Retina (tissue), 1 donor: ENCODE data around the gene FCHSD2.

Experiments used
- DNase-seq: peaks from one replicate; pipeline ENCODE4 v3.0.0-alpha.2; 2016

FCHSD2 gene

DNA sequence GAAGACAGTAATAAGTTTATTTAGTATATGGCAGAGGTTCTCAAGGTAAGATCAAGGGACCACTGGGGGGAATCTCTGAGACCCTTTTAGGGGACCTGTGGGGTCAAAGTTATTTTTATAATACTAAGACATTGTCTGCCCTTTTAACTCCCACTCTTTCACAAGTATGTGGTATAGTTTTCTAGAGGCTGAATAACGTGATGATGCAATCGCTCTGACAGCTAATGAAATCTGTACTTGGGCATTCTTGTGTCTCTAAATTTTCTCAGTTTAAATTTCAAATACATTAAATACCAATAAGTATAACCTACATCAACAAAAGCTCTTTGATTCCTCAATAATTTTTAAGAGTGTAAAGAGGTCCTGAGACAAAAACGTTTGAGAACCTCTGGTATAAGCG, 180.0 kb downstream of the FCHSD2 start:
- DNase-seq: no peak

DNA sequence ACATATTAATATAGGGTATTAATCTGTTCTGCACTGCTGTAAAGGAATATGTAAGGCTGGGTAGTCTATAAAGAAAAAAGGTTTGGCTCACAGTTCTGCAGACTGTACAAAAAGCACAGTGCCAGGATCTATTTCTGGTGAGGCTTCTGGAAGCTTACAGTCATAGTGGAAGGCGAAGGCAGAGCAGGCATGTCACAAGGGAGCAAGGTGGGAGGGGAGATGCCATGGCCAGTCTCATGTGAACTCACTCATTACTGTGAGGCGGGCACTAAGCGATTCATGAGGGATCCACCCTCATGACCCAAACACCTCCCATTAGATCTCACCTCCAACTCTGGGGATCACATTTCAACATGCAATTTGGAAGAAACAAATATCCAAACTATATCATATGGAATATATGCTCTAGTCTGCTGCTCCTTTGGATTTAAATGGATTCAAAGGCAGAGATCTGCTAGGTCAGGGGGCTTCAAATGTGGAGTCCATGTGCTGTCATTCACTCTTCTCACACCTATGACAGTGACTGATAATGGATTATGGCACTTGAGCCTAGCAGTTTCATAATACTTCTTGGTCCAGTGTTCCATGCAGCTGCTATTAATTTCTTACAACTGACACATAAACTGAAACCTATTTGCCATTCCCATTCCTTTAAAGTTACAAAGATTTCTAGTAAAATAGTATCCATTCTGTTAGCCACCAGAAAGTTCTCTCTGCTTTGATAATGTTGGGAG, 182.0 kb downstream of the FCHSD2 start:
- no peak for DNase-seq

GRCh38 chr11:72958791-72959190, 183.3 kb downstream of the FCHSD2 start:
- DNase-seq: no peak

DNA sequence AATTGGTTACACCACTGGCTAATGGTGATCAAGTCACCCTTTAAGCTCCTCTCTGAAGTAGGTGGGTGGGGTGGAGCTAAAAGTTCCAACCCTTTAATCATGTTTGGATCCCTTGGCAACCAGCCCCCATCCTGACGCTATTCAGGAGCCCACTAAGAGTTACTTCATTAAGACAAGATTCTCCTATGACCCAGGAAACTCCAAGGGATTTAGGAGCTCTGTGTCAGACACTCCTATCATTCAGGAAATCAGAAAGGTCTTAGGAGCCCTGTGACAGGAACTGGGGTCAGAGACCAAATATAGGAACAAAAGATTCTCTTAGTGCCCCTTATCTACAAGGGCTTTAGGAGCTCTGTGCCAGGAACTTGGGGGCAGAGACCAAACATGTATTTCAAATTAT, 186.7 kb downstream of the FCHSD2 start:
- DNase-seq: no peak

GRCh38 chr11:72954860-72955259, 187.3 kb downstream of the FCHSD2 start:
- DNase-seq: no peak

- no peak for DNase-seq
Observed at GRCh38 chr11:72953637-72954036, 188.5 kb downstream of the FCHSD2 start.

GRCh38 chr11:72951888-72952287, 190.2 kb downstream of the FCHSD2 start:
- no peak for DNase-seq

DNA sequence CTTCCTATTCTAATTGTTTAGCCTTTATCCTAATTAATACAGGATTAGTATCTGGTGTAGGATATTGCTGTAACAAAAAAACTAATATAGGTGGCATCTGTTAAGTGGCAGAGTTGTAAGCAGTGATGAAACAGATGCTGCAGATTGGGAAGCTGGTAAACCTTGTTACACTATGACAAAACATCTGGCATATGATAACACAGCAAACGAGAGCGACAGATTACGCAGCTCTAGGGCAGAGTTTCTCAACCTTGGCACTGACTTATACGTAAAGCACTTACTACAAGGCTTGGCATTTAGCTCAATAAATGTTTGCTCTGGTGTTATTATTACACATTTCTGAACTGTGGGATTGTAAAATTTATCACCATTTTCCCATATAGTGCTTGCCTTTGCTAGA, 190.9 kb downstream of the FCHSD2 start:
- DNase-seq: no peak

GRCh38 chr11:72950685-72951084, 191.4 kb downstream of the FCHSD2 start:
- DNase-seq: no peak

GRCh38 chr11:72947229-72947628, 194.9 kb downstream of the FCHSD2 start:
- DNase-seq: no peak

GRCh38 chr11:72943664-72944063, 198.5 kb downstream of the FCHSD2 start:
- DNase-seq: no peak

DNA sequence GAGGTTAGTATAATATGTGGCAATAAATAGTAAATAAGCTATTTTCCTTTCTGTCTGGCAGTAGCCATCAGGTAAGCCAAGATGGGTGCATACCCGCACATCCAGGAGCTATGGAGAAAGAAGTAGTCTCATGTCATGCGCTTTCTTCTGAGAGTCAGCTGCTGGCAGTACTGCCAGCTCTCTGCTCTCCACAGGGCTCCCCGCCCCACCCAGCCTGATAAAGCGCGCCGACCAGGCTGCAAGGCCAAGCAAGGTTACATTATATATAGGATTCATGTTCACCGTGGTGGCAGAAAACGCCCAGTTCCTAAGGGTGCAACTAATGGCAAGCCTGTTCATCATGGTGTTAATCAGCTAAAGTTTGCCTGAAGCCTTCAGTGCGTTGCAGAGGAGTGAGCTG, 201.7 kb downstream of the FCHSD2 start:
- DNase-seq: no peak

DNA sequence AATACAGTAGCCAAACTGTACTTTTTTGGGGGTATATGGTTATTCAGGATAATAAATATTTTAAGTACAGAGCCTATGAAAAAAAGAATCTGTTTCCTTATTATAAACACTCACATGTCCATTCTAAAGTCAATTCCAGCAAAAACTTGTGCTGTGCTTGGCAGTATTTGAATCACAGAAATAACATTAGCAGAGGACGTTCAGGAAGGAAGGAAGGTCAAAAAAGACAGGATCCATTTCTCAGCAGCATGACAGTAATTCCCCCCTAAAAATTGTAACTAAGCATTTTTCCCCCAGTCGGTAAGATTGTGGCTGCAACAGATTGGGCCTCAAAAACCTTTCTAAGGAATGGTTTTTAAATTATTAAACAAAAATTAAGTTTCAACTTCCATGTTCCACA, 203.1 kb downstream of the FCHSD2 start:
- DNase-seq: no peak

DNA sequence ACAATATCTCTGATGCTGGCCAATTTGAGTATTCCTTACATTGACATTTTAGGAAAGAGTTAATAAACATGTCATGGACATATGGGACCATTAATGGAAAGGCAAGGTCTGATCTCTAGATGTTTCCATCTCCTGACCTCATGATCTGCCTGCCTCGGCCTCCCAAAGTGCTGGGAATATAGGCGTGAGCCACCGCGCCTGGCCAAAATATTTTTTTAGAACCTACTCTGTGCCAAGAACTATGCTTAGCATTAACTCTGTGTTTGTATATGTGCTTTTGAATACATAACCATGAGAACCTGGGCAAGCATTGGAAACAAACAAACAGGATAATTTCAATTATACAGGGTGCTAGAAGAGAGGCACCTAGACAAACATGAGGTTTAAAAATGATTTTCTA, 204.7 kb downstream of the FCHSD2 start:
- no peak for DNase-seq

DNA sequence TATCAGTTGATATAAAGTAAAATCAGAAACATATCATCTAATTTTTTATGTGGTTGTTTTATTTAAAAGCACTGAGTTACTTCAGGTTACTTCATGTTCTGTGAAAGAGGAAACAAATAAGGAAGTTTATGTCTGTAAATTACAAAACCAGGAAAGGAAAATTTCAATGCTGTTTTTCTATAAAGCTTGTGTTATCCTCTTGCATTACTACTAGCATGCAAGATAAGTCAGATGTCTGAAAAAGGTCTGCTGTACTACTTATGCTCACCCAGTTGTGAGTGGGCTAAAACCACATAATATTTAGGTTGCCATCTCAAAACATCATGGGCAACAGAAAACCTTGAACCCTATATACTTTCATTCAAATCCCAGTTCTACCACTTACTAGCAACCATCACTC, 206.4 kb downstream of the FCHSD2 start:
- no peak for DNase-seq

GRCh38 chr11:72932132-72932570, 210.0 kb downstream of the FCHSD2 start:
- no peak for DNase-seq

- peak; percentile 36 for DNase-seq
Observed at GRCh38 chr11:72930008-72930407, 212.1 kb downstream of the FCHSD2 start.

DNA sequence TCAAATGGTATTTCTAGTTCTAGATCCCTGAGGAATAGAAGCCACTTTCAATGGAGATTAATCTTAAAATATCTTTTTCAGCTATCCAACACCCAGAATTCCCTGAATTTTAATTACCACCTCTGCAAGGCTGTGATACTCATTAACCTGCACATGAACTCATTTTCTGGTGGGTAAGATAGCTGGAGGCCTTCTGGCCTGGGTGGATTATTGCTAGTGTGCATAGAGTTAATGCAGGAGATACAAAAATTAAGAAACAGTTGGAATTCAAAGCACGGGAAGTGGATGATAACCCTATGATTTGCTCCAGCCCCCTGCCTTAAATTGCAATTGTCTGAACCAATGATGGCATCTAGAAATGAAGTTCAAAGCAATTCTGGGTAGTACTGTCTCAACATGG, 212.9 kb downstream of the FCHSD2 start:
- DNase-seq: peak; percentile 8

DNA sequence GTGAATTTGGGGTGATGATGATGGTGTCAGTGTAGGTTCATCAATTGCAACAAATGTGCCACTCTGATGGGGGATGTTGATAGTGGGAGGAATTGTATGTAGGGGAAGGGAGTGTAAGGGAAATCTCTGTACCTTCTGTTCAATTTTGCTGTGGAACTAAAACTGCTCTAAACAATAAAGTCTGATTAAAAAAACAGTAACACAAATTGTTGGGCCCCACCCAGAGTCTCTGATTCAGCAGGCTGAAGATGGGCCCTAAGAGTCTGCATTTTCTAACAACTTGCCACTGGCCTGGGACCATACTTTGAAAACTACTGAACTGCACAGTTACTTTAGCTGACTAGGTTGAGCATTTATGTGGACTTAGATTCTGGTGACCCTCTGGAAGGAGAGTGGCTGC, 214.7 kb downstream of the FCHSD2 start:
- no peak for DNase-seq

- no peak for DNase-seq
Observed at GRCh38 chr11:72926076-72926475, 216.0 kb downstream of the FCHSD2 start.

GRCh38 chr11:72925656-72926055, 216.5 kb downstream of the FCHSD2 start:
- DNase-seq: no peak

DNA sequence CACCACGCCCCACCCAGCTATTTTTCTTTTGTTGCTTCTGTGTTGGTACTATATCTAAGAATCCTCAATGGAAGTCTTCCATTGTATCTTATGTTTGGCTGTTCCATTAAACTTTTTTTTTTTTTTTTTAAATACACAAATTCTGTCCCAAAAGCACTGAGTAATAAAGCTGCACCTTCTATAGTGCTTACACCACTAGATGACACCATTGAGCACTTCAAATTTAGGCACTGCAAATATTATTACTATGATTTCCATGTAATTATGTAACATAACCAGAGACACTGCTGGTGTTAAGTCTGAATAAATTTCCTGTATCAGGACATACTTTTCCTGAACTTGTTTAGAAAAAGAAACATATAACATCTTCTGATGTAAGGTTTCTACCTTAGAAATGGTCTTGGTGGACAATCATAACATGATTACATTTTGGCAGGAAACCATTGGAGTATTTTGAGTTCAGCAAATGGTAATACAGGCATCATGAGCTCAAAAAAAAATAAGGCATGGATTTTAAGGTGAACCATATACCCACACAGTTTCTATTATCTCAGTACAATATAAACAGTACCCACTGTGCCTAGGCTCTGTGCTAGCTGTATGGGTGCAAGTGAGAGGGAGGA, 217.4 kb downstream of the FCHSD2 start:
- no peak for DNase-seq

GRCh38 chr11:72921028-72921716, 220.9 kb downstream of the FCHSD2 start:
- no peak for DNase-seq

DNA sequence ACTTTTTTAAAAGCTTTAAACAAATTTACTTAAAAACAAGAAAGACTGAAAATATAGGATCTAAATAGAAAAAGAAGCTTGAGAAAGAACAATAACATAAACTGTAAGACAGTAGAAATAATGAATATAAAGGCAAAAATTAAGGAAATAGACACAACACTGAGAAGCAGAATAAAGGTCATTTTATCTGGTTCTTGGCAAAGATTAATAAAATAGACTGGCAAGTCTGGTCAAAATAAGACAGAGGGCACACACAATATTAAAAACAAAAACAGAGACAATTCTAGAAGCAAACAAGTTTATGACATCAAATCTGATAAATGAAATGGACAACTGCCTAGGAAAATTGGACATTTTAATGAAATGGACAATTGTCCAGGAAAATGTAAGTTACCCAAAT, 222.1 kb downstream of the FCHSD2 start:
- DNase-seq: no peak
